Upper lobe of left lung (tissue), 6 donors: ENCODE data around the gene GIMD1. TPM values are rescaled to one million over a fixed set of nuclear protein-coding genes. Genes with fewer than 3 reads are reported as not detected.

ENCODE experiments used
- ATAC-seq, 2 donors: fragments of 200-7000 bp; cut with Tn5 transposase; one replicate each; pipeline ENCODE4 v1.9.1; 2022; ENCODE audit warnings: mild to moderate bottlenecking in 2 of 2, moderate library complexity in 2 of 2; ENCODE audit not compliant: low FRiP score in 2 of 2
- DNase-seq, 2 donors: peaks; one replicate each; pipeline ENCODE4 v3.0.0-alpha.2; 2019 to 2020
- H3K27ac ChIP-seq, 4 donors: fragments of 200-600 bp; sonication (generic); one replicate each; pipeline ENCODE4 v1.5.1; 2016 to 2019
- H3K27me3 ChIP-seq, 4 donors: fragments of 200-600 bp; sonication (generic); one replicate each; pipeline ENCODE4 v1.5.1; 2017 to 2019
- H3K36me3 ChIP-seq, 4 donors: fragments of 200-600 bp; sonication (generic); one replicate each; pipeline ENCODE4 v1.5.1; 2016 to 2019
- H3K4me1 ChIP-seq, 4 donors: fragments of 200-600 bp; sonication (generic); one replicate each; pipeline ENCODE4 v1.5.1; 2018 to 2019
- H3K4me3 ChIP-seq, 4 donors: fragments of 200-600 bp; sonication (generic); one replicate each; pipeline ENCODE4 v1.5.1; 2017 to 2019; ENCODE audit warnings: mild to moderate bottlenecking in 2 of 4, moderate library complexity in 1 of 4
- H3K9me3 ChIP-seq, 4 donors: fragments of 200-600 bp; sonication (generic); one replicate each; pipeline ENCODE4 v1.5.1; 2018 to 2019
- CTCF ChIP-seq, 6 experiments: fragments of 450-650 bp in 4 of 6; fragments of 200-600 bp in 2 of 6; sonication (generic) in 2 of 6; IDR thresholded peaks; one replicate each; pipeline ENCODE4 v1.5.1; 2016 to 2019; ENCODE audit warnings: antibody characterized with exemption in 6 of 6
- EP300 ChIP-seq, 4 donors: sonication (generic); formaldehyde crosslinking; IDR thresholded peaks; one replicate each; pipeline ENCODE4 v1.5.1; 2017; ENCODE audit warnings: antibody characterized with exemption in 4 of 4, control low read depth in 2 of 4
- POLR2A ChIP-seq, 4 donors: fragments of 450-650 bp; IDR thresholded peaks; one replicate each; pipeline ENCODE4 v1.5.1; 2016 to 2017; ENCODE audit warnings: antibody characterized with exemption in 4 of 4, mild to moderate bottlenecking in 2 of 4
- POLR2AphosphoS5 ChIP-seq, 2 donors: sonication (generic); formaldehyde crosslinking; IDR thresholded peaks; one replicate each; pipeline ENCODE4 v1.5.1; 2017; ENCODE audit warnings: antibody characterized with exemption in 2 of 2
- WGBS, 2 donors: methylation state at CpG; one replicate each; pipeline ENCODE4 v1.1.5; 2017 to 2018; 5-methylcytosine and 5-hydroxymethylcytosine counted together
- total RNA-seq, 6 donors: library from RNA; depleted of rRNA in 4 of 6; stranded (reverse); fragments of >200 nt in 4 of 6; gene quantifications; one replicate each; pipeline versions ENCODE4 v1.1.0 to v1.2.1, GENCODE V29; 2016 to 2021
- donor health status: DM: no; HTN: no; CAD: no; lungs with moderate emphysema.
- donor health status: DM: no; HTN: yes; CAD: no; lungs with severe emphysema.

The GIMD1 gene
- total RNA-seq, 6 donors from 2014 or later, result not detected

- no peak for DNase-seq
- no peak overlapping the region for H3K27ac ChIP-seq
- H3K9me3 ChIP-seq, result no peaks in the 10 kb centered on the region
Observed at GRCh38 chr4:106365613-106366012, 3.0 kb downstream of the GIMD1 start.

GRCh38 chr4:106364282-106364681 is 4.3 kb downstream of the GIMD1 start:
- Histone ChIP-seq H3K27ac (no peak overlapping the region), H3K4me1 (peaks cover 3 to 10% (median 4%) of the 10 kb centered on the region in 4 donors), H3K4me3 (no peak overlapping the region), H3K27me3 (no peaks in the 10 kb centered on the region), H3K9me3 (no peaks in the 10 kb centered on the region), H3K36me3 (no peaks in the 10 kb centered on the region)
- 100% methylated on average over 1 of the region's 1 CpG; no CpG with 5 or more reads in 1 of the 2 donors for WGBS, 2 donors
- DNase-seq (no peak), ATAC-seq (no peak)
- no peak for TF ChIP-seq POLR2A (IDR thresholded peaks at IDR 0.05)
- TF ChIP-seq EP300 (IDR thresholded peaks at IDR 0.05), result no peak

More at GRCh38 chr4:106365613-106366012, 3.0 kb downstream of the GIMD1 start:
- Histone ChIP-seq H3K27me3 (no peaks in the 10 kb centered on the region), H3K36me3 (no peaks in the 10 kb centered on the region), H3K4me1 (peaks cover 3 to 10% (median 6%) of the 10 kb centered on the region in 4 donors), H3K4me3 (no peak overlapping the region)
- no peak for TF ChIP-seq CTCF (IDR thresholded peaks at IDR 0.05)
- no peak for TF ChIP-seq POLR2A (IDR thresholded peaks at IDR 0.05)
- TF ChIP-seq POLR2AphosphoS5 (IDR thresholded peaks at IDR 0.05), result no peak
- TF ChIP-seq EP300 (IDR thresholded peaks at IDR 0.05), result no peak
- WGBS, 2 donors, result 64 to 67% methylated on average over 1 of the region's 1 CpG
- ATAC-seq, result peak; percentile 59 to 86

- peaks cover 0 to 10% (median 4%) of the 10 kb centered on the region in 4 donors for H3K4me1 ChIP-seq
- WGBS, 2 donors, result 79 to 86% methylated on average over 3 of the region's 3 CpGs
- ATAC-seq, result no peak
- H3K9me3 ChIP-seq, result no peaks in the 10 kb centered on the region
- no peak for DNase-seq
- H3K27ac ChIP-seq, result no peak overlapping the region
- no peak for TF ChIP-seq POLR2AphosphoS5 (IDR thresholded peaks at IDR 0.05)
- TF ChIP-seq POLR2A (IDR thresholded peaks at IDR 0.05), result no peak
- TF ChIP-seq EP300 (IDR thresholded peaks at IDR 0.05), result no peak
- no peaks in the 10 kb centered on the region for H3K27me3 ChIP-seq
- H3K36me3 ChIP-seq, result no peaks in the 10 kb centered on the region
- no peak overlapping the region for H3K4me3 ChIP-seq
Observed at GRCh38 chr4:106362086-106362825, 6.3 kb downstream of the GIMD1 start.

- no peak overlapping the region for H3K4me3 ChIP-seq
- WGBS, 2 donors, result 78 to 80% methylated on average over 1 of the region's 1 CpG
- no peaks in the 10 kb centered on the region for H3K36me3 ChIP-seq
- DNase-seq (no peak), ATAC-seq (no peak)
- no peaks in the 10 kb centered on the region for H3K4me1 ChIP-seq
- no peak overlapping the region for H3K27ac ChIP-seq
- no peak for TF ChIP-seq CTCF (IDR thresholded peaks at IDR 0.05)
- no peak for TF ChIP-seq POLR2A (IDR thresholded peaks at IDR 0.05)
- no peak for TF ChIP-seq EP300 (IDR thresholded peaks at IDR 0.05)
- TF ChIP-seq POLR2AphosphoS5 (IDR thresholded peaks at IDR 0.05), result no peak
- H3K9me3 ChIP-seq, result no peaks in the 10 kb centered on the region
- no peaks in the 10 kb centered on the region for H3K27me3 ChIP-seq
Observed at GRCh38 chr4:106358899-106359298, 9.7 kb downstream of the GIMD1 start.

- 57 to 62% methylated on average over 4 of the region's 4 CpGs for WGBS, 2 donors
- Histone ChIP-seq H3K9me3 (no peaks in the 10 kb centered on the region), H3K27me3 (no peaks in the 10 kb centered on the region), H3K36me3 (peaks cover 0 to 12% (median 1%) of the 10 kb centered on the region in 4 donors), H3K27ac (no peak overlapping the region), H3K4me1 (no peaks in the 10 kb centered on the region), H3K4me3 (no peak overlapping the region)
- no peak for DNase-seq
- no peak for TF ChIP-seq CTCF (IDR thresholded peaks at IDR 0.05)
- TF ChIP-seq POLR2A (IDR thresholded peaks at IDR 0.05), result no peak
- no peak for TF ChIP-seq POLR2AphosphoS5 (IDR thresholded peaks at IDR 0.05)
- TF ChIP-seq EP300 (IDR thresholded peaks at IDR 0.05), result no peak
- no peak for ATAC-seq
Observed at GRCh38 chr4:106355193-106355592, 13.4 kb downstream of the GIMD1 start.

- Histone ChIP-seq H3K4me3 (no peak overlapping the region), H3K4me1 (no peaks in the 10 kb centered on the region), H3K27me3 (no peaks in the 10 kb centered on the region), H3K36me3 (peaks cover 0 to 26% (median 5%) of the 10 kb centered on the region in 4 donors), H3K27ac (no peak overlapping the region), H3K9me3 (no peaks in the 10 kb centered on the region)
- DNase-seq, result no peak
- ATAC-seq, result no peak
- 91 to 100% methylated on average over 1 of the region's 1 CpG for WGBS, 2 donors
- no peak for TF ChIP-seq EP300 (IDR thresholded peaks at IDR 0.05)
- TF ChIP-seq CTCF (IDR thresholded peaks at IDR 0.05), result no peak
- no peak for TF ChIP-seq POLR2AphosphoS5 (IDR thresholded peaks at IDR 0.05)
Observed at GRCh38 chr4:106353786-106354185, 14.8 kb downstream of the GIMD1 start.
